ENCODE measurements around the gene DDX5. TPM values are rescaled to one million over a fixed set of nuclear protein-coding genes. Genes with fewer than 3 reads are reported as not detected.

The DDX5 gene
- total and polyA plus RNA-seq, 2 donors (not counting 1 experiment from before 2014, with no cell fraction given) = 1,560 to 2,167 TPM

GRCh38 chr17:64547319-64547718, 41.2 kb upstream of the DDX5 start:
- Histone ChIP-seq H3K4me2 (replicated peaks; ENCODE audit: low read depth, low read length, poor library complexity, severe bottlenecking) (no peak overlapping the region), H3K36me3 (replicated peaks in 1 of 2; ENCODE audit: control extremely low read depth in 1 of 2, control insufficient read depth in 1 of 2, extremely low read depth in 1 of 2, insufficient read depth in 2 of 2, low read length in 1 of 2) (peaks cover 0 to 49% of the 10 kb centered on the region in 2 experiments), H3K27ac (ENCODE audit: low read length in 2 of 2) (no peak overlapping the region), H4K20me1 (ENCODE audit: control insufficient read depth, insufficient read depth, low read length, poor library complexity, severe bottlenecking) (no peaks in the 10 kb centered on the region), H3K79me2 (ENCODE audit: control insufficient read depth, insufficient read depth, low read length) (no peaks in the 10 kb centered on the region), H3K4me1 (ENCODE audit: control insufficient read depth in 2 of 2, insufficient read depth in 2 of 2, low read length in 2 of 2) (no peaks in the 10 kb centered on the region), H3K27me3 (replicated peaks in 1 of 4; ENCODE audit: control extremely low read depth in 1 of 4, control insufficient read depth in 3 of 4, insufficient read depth in 4 of 4, low read length in 3 of 4) (no peaks in the 10 kb centered on the region), H3K4me3 (ENCODE audit: control extremely low read depth in 1 of 5, extremely low read depth in 1 of 5, insufficient read depth in 1 of 5, low read depth in 2 of 5, low read length in 4 of 5) (no peak overlapping the region), H3K9ac (ENCODE audit: low read length) (no peak overlapping the region), H3K9me3 (ENCODE audit: control extremely low read depth in 1 of 3, control insufficient read depth in 2 of 3, insufficient read depth in 1 of 3, low read length in 2 of 3) (no peaks in the 10 kb centered on the region), H2AFZ (ENCODE audit: insufficient read depth, low read depth, low read length, poor library complexity, severe bottlenecking) (no peak overlapping the region)
- CTCF ChIA-PET = no interaction called here
- 95% methylated on average over 6 of the region's 10 CpGs for whole genome bisulfite sequencing (ENCODE audit: insufficient coverage)
- TF ChIP-seq EZH2 (IDR thresholded peaks at IDR 0.05; ENCODE audit: borderline replicate concordance, insufficient read depth, low read depth, low read length, poor library complexity, severe bottlenecking) = no peak
- TF ChIP-seq CTCF (IDR thresholded peaks at IDR 0.05) = no peak
- Mint-ChIP-seq H3K27me3 (no peaks in the 10 kb centered on the region), H3K4me1 (no peaks in the 10 kb centered on the region), H3K9me3 (ENCODE audit: insufficient read depth) (no peaks in the 10 kb centered on the region), H3K27ac (no peak overlapping the region), H3K4me3 (no peak overlapping the region)
- POLR2A ChIA-PET = no interaction called here
- intact Hi-C loops (cut with micrococcal nuclease) = no loop called here
- ATAC-seq (ENCODE audit: low read depth) = no peak
- DNase-seq = no peak

GRCh38 chr17:64546716-64547115, 40.6 kb upstream of the DDX5 start:
- no peaks in the 10 kb centered on the region for H4K20me1 ChIP-seq (ENCODE audit: control insufficient read depth, insufficient read depth, low read length, poor library complexity, severe bottlenecking)
- no peaks in the 10 kb centered on the region for H3K27me3 ChIP-seq (replicated peaks in 1 of 4; ENCODE audit: control extremely low read depth in 1 of 4, control insufficient read depth in 3 of 4, insufficient read depth in 4 of 4, low read length in 3 of 4)
- ATAC-seq (ENCODE audit: low read depth) = no peak
- CTCF ChIA-PET = no interaction called here
- no peak overlapping the region for H3K27ac ChIP-seq (ENCODE audit: low read length in 2 of 2)
- no peak overlapping the region for H2AFZ ChIP-seq (ENCODE audit: insufficient read depth, low read depth, low read length, poor library complexity, severe bottlenecking)
- no peak overlapping the region for H3K9ac ChIP-seq (ENCODE audit: low read length)
- POLR2A ChIA-PET = no interaction called here
- H3K4me3 ChIP-seq (ENCODE audit: control extremely low read depth in 1 of 5, extremely low read depth in 1 of 5, insufficient read depth in 1 of 5, low read depth in 2 of 5, low read length in 4 of 5) = no peak overlapping the region
- TF ChIP-seq CTCF (IDR thresholded peaks at IDR 0.05) (no peak), EZH2 (IDR thresholded peaks at IDR 0.05; ENCODE audit: borderline replicate concordance, insufficient read depth, low read depth, low read length, poor library complexity, severe bottlenecking) (no peak)
- no peak for DNase-seq
- Mint-ChIP-seq H3K27ac (no peak overlapping the region), H3K27me3 (no peaks in the 10 kb centered on the region), H3K4me1 (no peaks in the 10 kb centered on the region), H3K4me3 (no peak overlapping the region), H3K9me3 (ENCODE audit: insufficient read depth) (no peaks in the 10 kb centered on the region)
- H3K79me2 ChIP-seq (ENCODE audit: control insufficient read depth, insufficient read depth, low read length) = no peaks in the 10 kb centered on the region
- intact Hi-C loops (cut with micrococcal nuclease) = no loop called here
- no peaks in the 10 kb centered on the region for H3K4me1 ChIP-seq (ENCODE audit: control insufficient read depth in 2 of 2, insufficient read depth in 2 of 2, low read length in 2 of 2)
- H3K36me3 ChIP-seq (replicated peaks in 1 of 2; ENCODE audit: control extremely low read depth in 1 of 2, control insufficient read depth in 1 of 2, extremely low read depth in 1 of 2, insufficient read depth in 2 of 2, low read length in 1 of 2) = peaks cover 0 to 50% of the 10 kb centered on the region in 2 experiments
- H3K4me2 ChIP-seq (replicated peaks; ENCODE audit: low read depth, low read length, poor library complexity, severe bottlenecking) = no peak overlapping the region
- no peaks in the 10 kb centered on the region for H3K9me3 ChIP-seq (ENCODE audit: control extremely low read depth in 1 of 3, control insufficient read depth in 2 of 3, insufficient read depth in 1 of 3, low read length in 2 of 3)
- 81% methylated on average over 3 of the region's 7 CpGs for WGBS (ENCODE audit: insufficient coverage)
